SK-N-SH treated with all-trans-retinoic acid at 6 μM for 48 hours (cell line): Measurements from ENCODE around the gene NDRG3.
"Not testable (repeated sequence)": the region's sequence is repeated elsewhere in the genome, so short reads cannot be mapped to it uniquely, and the experiment has no call there.

Experiments
- ATAC-seq: fragments of 200-7000 bp; cut with Tn5 transposase; 3 replicates; pipeline ENCODE4 v1.9.1; 2020; ENCODE audit warnings: mild to moderate bottlenecking, moderate library complexity
- BACH2 ChIP-seq: fragments of 250-450 bp; sonication (Bioruptor Pico); IDR thresholded peaks from 2 replicates; pipeline ENCODE4 v1.9.0; 2021; ENCODE audit warnings: mild to moderate bottlenecking, borderline replicate concordance
- CSDC2 ChIP-seq: fragments of 250-450 bp; sonication (Bioruptor Pico); IDR thresholded peaks from 2 replicates; pipeline ENCODE4 v1.5.0; 2020; ENCODE audit warnings: mild to moderate bottlenecking, moderate library complexity
- ESRRG ChIP-seq: fragments of 250-450 bp; sonication (Bioruptor Pico); IDR thresholded peaks from 2 replicates; pipeline ENCODE4 v1.6.1; 2021; ENCODE audit warnings: mild to moderate bottlenecking
- GLIS3 ChIP-seq: fragments of 250-450 bp; sonication (Bioruptor Pico); IDR thresholded peaks from 2 replicates; pipeline ENCODE4 v1.5.0; 2020; ENCODE audit warnings: mild to moderate bottlenecking, moderate library complexity
- ISL1 ChIP-seq: fragments of 250-450 bp; sonication (Bioruptor Pico); IDR thresholded peaks from 2 replicates; pipeline ENCODE4 v2.1.2; 2022; ENCODE audit warnings: mild to moderate bottlenecking, moderate library complexity
- OSR1 ChIP-seq: fragments of 250-450 bp; sonication (Bioruptor Pico); IDR thresholded peaks from 2 replicates; pipeline ENCODE4 v1.8.0; 2022; ENCODE audit warnings: moderate library complexity, mild to moderate bottlenecking, inconsistent platforms
- POU6F1 ChIP-seq: fragments of 250-450 bp; sonication (Bioruptor Pico); IDR thresholded peaks from 2 replicates; pipeline ENCODE4 v1.8.0; 2021; ENCODE audit warnings: low read depth, mild to moderate bottlenecking, moderate library complexity, borderline replicate concordance
- PPARA ChIP-seq: fragments of 250-450 bp; sonication (Bioruptor Pico); IDR thresholded peaks from 2 replicates; pipeline ENCODE4 v1.5.0; 2020; ENCODE audit warnings: mild to moderate bottlenecking, borderline replicate concordance
- RARB ChIP-seq: fragments of 250-450 bp; sonication (Bioruptor Pico); IDR thresholded peaks from 2 replicates; pipeline ENCODE4 v1.8.0; 2021; ENCODE audit warnings: mild to moderate bottlenecking, moderate library complexity
- SNAI2 ChIP-seq: fragments of 250-450 bp; sonication (Bioruptor Pico); IDR thresholded peaks from 2 replicates; pipeline ENCODE4 v1.5.0; 2020; ENCODE audit warnings: mild to moderate bottlenecking, moderate library complexity
- TCF4 ChIP-seq: fragments of 250-450 bp; sonication (Bioruptor Pico); IDR thresholded peaks from 2 replicates; pipeline ENCODE4 v1.8.0; 2021; ENCODE audit warnings: mild to moderate bottlenecking, moderate library complexity, borderline replicate concordance
- TOX ChIP-seq: fragments of 250-450 bp; sonication (Bioruptor Pico); IDR thresholded peaks from 2 replicates; pipeline ENCODE4 v1.8.0; 2021; ENCODE audit warnings: mild to moderate bottlenecking, moderate library complexity, borderline replicate concordance
- ZFP30 ChIP-seq: fragments of 450-650 bp; formaldehyde crosslinking; IDR thresholded peaks from 2 replicates; pipeline ENCODE4 v1.5.0; 2022; ENCODE audit warnings: mild to moderate bottlenecking, moderate library complexity
- ZNF565 ChIP-seq: fragments of 450-650 bp; formaldehyde crosslinking; conservative IDR thresholded peaks from 2 replicates; pipeline ENCODE4 v1.5.0; 2020; ENCODE audit warnings: low read depth, mild to moderate bottlenecking, moderate library complexity
- ZNF70 ChIP-seq: fragments of 450-650 bp; formaldehyde crosslinking; IDR thresholded peaks from 2 replicates; pipeline ENCODE4 v1.5.0; 2020; ENCODE audit warnings: mild to moderate bottlenecking, moderate library complexity
- TF ChIP-seq, protein P1 (sequence below): fragments of 250-450 bp; sonication (Bioruptor Pico); IDR thresholded peaks from 2 replicates; pipeline ENCODE4 v1.8.0; 2020; ENCODE audit warnings: mild to moderate bottlenecking, moderate library complexity, borderline replicate concordance
- TF ChIP-seq, protein P2 (sequence below): fragments of 250-450 bp; sonication (Bioruptor Pico); IDR thresholded peaks from 2 replicates; pipeline ENCODE4 v1.5.0; 2020; ENCODE audit warnings: mild to moderate bottlenecking, moderate library complexity
- TF ChIP-seq, protein P3 (sequence below): fragments of 250-450 bp; sonication (Bioruptor Pico); IDR thresholded peaks from 2 replicates; pipeline ENCODE4 v1.5.1; 2021; ENCODE audit warnings: mild to moderate bottlenecking, moderate library complexity
- TF ChIP-seq, protein P4 (sequence below): fragments of 250-450 bp; sonication (Bioruptor Pico); IDR thresholded peaks from 2 replicates; pipeline ENCODE4 v1.5.1; 2020; ENCODE audit warnings: low read depth, mild to moderate bottlenecking, moderate library complexity

The NDRG3 gene

GRCh38 chr20:36642136-36642535 lies 103.8 kb downstream of the NDRG3 start (continued):
- no peak for TF ChIP-seq BACH2 (CRISPR knock-in tag)
- TF ChIP-seq, all 23 proteins: peak for 0

GRCh38 chr20:36641506-36641843 lies 104.4 kb downstream of the NDRG3 start:
- TF ChIP-seq TOX (CRISPR knock-in tag) (no peak), ZNF70 (no peak), TCF4 (no peak), ESRRG (CRISPR knock-in tag) (no peak), SNAI2 (no peak), ZFP30 (no peak), ZNF565 (CRISPR knock-in tag) (no peak)
- TF ChIP-seq, protein P1, sequence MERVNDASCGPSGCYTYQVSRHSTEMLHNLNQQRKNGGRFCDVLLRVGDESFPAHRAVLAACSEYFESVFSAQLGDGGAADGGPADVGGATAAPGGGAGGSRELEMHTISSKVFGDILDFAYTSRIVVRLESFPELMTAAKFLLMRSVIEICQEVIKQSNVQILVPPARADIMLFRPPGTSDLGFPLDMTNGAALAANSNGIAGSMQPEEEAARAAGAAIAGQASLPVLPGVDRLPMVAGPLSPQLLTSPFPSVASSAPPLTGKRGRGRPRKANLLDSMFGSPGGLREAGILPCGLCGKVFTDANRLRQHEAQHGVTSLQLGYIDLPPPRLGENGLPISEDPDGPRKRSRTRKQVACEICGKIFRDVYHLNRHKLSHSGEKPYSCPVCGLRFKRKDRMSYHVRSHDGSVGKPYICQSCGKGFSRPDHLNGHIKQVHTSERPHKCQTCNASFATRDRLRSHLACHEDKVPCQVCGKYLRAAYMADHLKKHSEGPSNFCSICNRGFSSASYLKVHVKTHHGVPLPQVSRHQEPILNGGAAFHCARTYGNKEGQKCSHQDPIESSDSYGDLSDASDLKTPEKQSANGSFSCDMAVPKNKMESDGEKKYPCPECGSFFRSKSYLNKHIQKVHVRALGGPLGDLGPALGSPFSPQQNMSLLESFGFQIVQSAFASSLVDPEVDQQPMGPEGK (CRISPR knock-in tag), result no peak
- TF ChIP-seq, protein P2, sequence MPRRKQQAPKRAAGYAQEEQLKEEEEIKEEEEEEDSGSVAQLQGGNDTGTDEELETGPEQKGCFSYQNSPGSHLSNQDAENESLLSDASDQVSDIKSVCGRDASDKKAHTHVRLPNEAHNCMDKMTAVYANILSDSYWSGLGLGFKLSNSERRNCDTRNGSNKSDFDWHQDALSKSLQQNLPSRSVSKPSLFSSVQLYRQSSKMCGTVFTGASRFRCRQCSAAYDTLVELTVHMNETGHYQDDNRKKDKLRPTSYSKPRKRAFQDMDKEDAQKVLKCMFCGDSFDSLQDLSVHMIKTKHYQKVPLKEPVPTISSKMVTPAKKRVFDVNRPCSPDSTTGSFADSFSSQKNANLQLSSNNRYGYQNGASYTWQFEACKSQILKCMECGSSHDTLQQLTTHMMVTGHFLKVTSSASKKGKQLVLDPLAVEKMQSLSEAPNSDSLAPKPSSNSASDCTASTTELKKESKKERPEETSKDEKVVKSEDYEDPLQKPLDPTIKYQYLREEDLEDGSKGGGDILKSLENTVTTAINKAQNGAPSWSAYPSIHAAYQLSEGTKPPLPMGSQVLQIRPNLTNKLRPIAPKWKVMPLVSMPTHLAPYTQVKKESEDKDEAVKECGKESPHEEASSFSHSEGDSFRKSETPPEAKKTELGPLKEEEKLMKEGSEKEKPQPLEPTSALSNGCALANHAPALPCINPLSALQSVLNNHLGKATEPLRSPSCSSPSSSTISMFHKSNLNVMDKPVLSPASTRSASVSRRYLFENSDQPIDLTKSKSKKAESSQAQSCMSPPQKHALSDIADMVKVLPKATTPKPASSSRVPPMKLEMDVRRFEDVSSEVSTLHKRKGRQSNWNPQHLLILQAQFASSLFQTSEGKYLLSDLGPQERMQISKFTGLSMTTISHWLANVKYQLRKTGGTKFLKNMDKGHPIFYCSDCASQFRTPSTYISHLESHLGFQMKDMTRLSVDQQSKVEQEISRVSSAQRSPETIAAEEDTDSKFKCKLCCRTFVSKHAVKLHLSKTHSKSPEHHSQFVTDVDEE (CRISPR knock-in tag), result no peak
- TF ChIP-seq, protein P3, sequence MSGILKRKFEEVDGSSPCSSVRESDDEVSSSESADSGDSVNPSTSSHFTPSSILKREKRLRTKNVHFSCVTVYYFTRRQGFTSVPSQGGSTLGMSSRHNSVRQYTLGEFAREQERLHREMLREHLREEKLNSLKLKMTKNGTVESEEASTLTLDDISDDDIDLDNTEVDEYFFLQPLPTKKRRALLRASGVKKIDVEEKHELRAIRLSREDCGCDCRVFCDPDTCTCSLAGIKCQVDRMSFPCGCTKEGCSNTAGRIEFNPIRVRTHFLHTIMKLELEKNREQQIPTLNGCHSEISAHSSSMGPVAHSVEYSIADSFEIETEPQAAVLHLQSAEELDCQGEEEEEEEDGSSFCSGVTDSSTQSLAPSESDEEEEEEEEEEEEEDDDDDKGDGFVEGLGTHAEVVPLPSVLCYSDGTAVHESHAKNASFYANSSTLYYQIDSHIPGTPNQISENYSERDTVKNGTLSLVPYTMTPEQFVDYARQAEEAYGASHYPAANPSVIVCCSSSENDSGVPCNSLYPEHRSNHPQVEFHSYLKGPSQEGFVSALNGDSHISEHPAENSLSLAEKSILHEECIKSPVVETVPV (CRISPR knock-in tag), result no peak
- ATAC-seq, result no peak

GRCh38 chr20:36638876-36639400 lies 107.0 kb downstream of the NDRG3 start:
- ATAC-seq, result not testable (repeated sequence)

GRCh38 chr20:36634342-36634741 lies 111.5 kb downstream of the NDRG3 start:
- ATAC-seq, result no peak
- TF ChIP-seq, protein P2 (CRISPR knock-in tag), result no peak
- no peak for TF ChIP-seq ESRRG (CRISPR knock-in tag)
- no peak for TF ChIP-seq CSDC2 (CRISPR knock-in tag)
- TF ChIP-seq, protein P4, sequence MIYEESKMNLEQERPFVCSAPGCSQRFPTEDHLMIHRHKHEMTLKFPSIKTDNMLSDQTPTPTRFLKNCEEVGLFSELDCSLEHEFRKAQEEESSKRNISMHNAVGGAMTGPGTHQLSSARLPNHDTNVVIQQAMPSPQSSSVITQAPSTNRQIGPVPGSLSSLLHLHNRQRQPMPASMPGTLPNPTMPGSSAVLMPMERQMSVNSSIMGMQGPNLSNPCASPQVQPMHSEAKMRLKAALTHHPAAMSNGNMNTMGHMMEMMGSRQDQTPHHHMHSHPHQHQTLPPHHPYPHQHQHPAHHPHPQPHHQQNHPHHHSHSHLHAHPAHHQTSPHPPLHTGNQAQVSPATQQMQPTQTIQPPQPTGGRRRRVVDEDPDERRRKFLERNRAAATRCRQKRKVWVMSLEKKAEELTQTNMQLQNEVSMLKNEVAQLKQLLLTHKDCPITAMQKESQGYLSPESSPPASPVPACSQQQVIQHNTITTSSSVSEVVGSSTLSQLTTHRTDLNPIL (CRISPR knock-in tag), result no peak
- TF ChIP-seq SNAI2, result no peak
- no peak for TF ChIP-seq ZNF565 (CRISPR knock-in tag)
- TF ChIP-seq OSR1 (CRISPR knock-in tag), result no peak
- no peak for TF ChIP-seq BACH2 (CRISPR knock-in tag)
- TF ChIP-seq TOX (CRISPR knock-in tag), result no peak
- no peak for TF ChIP-seq RARB (CRISPR knock-in tag)
- TF ChIP-seq, protein P3 (CRISPR knock-in tag), result no peak
- no peak for TF ChIP-seq ISL1 (CRISPR knock-in tag)
- no peak for TF ChIP-seq ZNF70
- TF ChIP-seq POU6F1, result no peak
- TF ChIP-seq, protein P1 (CRISPR knock-in tag), result no peak
- no peak for TF ChIP-seq GLIS3 (CRISPR knock-in tag)
- no peak for TF ChIP-seq PPARA
